Small intestine (tissue), 7 donors: ENCODE results near the gene ICOSLG. TPM values are rescaled to one million over a fixed set of nuclear protein-coding genes. Genes with fewer than 3 reads are reported as not detected.
"Not testable (repeated sequence)": the region's sequence is repeated elsewhere in the genome, so short reads cannot be mapped to it uniquely, and the experiment has no call there.

Experiments used
- DNase-seq, 2 donors: peaks; one replicate each; pipeline versions ENCODE4 v3.0.0 to v3.0.0-alpha.2; 2013
- FAIRE-seq: peaks from 2 replicates; lab custom pipeline; 2012; peaks lifted over from hg19 to GRCh38; lab: Jason Lieb, UNC
- H3K27ac ChIP-seq, 3 donors: one replicate each; pipeline ENCODE4 v1.5.1; 2013; ENCODE audit warnings: low read length in 2 of 3, mild to moderate bottlenecking in 2 of 3, control low read depth in 1 of 3, inconsistent platforms in 1 of 3, low read depth in 1 of 3, moderate library complexity in 1 of 3
- H3K27me3 ChIP-seq, 3 donors: one replicate each; pipeline ENCODE4 v1.6.1; 2013; ENCODE audit warnings: low read length in 3 of 3, inconsistent platforms in 1 of 3; ENCODE audit not compliant: control insufficient read depth in 3 of 3, insufficient read depth in 3 of 3
- H3K36me3 ChIP-seq, 3 donors: one replicate each; pipeline ENCODE4 v1.6.1; 2013; ENCODE audit warnings: low read length in 3 of 3, inconsistent platforms in 1 of 3, low read depth in 1 of 3, mild to moderate bottlenecking in 1 of 3, moderate library complexity in 1 of 3; ENCODE audit not compliant: control insufficient read depth in 3 of 3, insufficient read depth in 2 of 3
- H3K4me1 ChIP-seq, 3 donors: one replicate each; pipeline ENCODE4 v1.6.1; 2013; ENCODE audit warnings: low read length in 2 of 3, inconsistent platforms in 1 of 3, low read depth in 1 of 3, mild to moderate bottlenecking in 1 of 3, moderate library complexity in 1 of 3; ENCODE audit not compliant: control insufficient read depth in 3 of 3, insufficient read depth in 2 of 3
- H3K4me3 ChIP-seq, 3 donors: one replicate each; pipeline ENCODE4 v1.5.1; 2013; ENCODE audit warnings: low read length in 3 of 3, control low read depth in 1 of 3, inconsistent platforms in 1 of 3, low read depth in 1 of 3, mild to moderate bottlenecking in 1 of 3, moderate library complexity in 1 of 3
- H3K9me3 ChIP-seq, 2 donors: one replicate each; pipeline ENCODE4 v1.6.1; 2013; ENCODE audit warnings: low read depth in 1 of 2, low read length in 1 of 2; ENCODE audit not compliant: control insufficient read depth in 2 of 2, insufficient read depth in 1 of 2
- WGBS, 3 donors: extraction: QIAGEN DNeasy Blood & Tissue Kit; methylation state at CpG; one replicate each; pipeline ENCODE4 v1.1.7; 2013; 5-methylcytosine and 5-hydroxymethylcytosine counted together
- polyA plus RNA-seq, 4 donors: library from polyadenylated mRNA; stranded (reverse) in 3 of 4; unstranded in 1 of 4; fragments of 200-250 nt in 3 of 4; fragments of 120-200 nt in 1 of 4; gene quantifications; one replicate each; pipeline versions ENCODE4 v1.2.1 to v1.2.3, GENCODE V29; 2013
- donor health status: healthy with polysubstance abuse.
- donor health status: control.
- donor health status: control.
- donor health status: Bipolar disorder and iron deficiency.
- donor health status: healthy.

The ICOSLG gene
- polyA plus RNA-seq, 4 donors: 0.89 to 3.3 (median 2.9) TPM

GRCh38 chr21:44199997-44200396, 40.7 kb downstream of the ICOSLG start:
- H3K36me3 ChIP-seq, H3K27ac ChIP-seq, H3K9me3 ChIP-seq, H3K4me3 ChIP-seq, H3K27me3 ChIP-seq, H3K4me1 ChIP-seq, DNase-seq, FAIRE-seq: not testable (repeated sequence)
- WGBS, 3 donors: 88 to 90% (median 90%) methylated on average over 11 of the region's 11 CpGs

- H3K4me1 ChIP-seq: no peaks in the 10 kb centered on the region
- FAIRE-seq: no peak
- peak in 1 of 2 donors; percentile 13 for DNase-seq
- no peaks in the 10 kb centered on the region for H3K36me3 ChIP-seq
- H3K4me3 ChIP-seq: no peak overlapping the region
- no peaks in the 10 kb centered on the region for H3K27me3 ChIP-seq
- no peaks in the 10 kb centered on the region for H3K9me3 ChIP-seq
- 73 to 77% (median 75%) methylated on average over 15 of the region's 15 CpGs for WGBS, 3 donors
- no peak overlapping the region for H3K27ac ChIP-seq
Observed at GRCh38 chr21:44199448-44199847, 41.3 kb downstream of the ICOSLG start.

- not testable (repeated sequence) for FAIRE-seq
Observed at GRCh38 chr21:44197156-44197516, 43.6 kb downstream of the ICOSLG start.

GRCh38 chr21:44196212-44197155, 44.3 kb downstream of the ICOSLG start:
- WGBS, 3 donors: 96% methylated on average over 10 of the region's 22 CpGs; no CpG with 5 or more reads in 2 of the 3 donors
- H3K9me3 ChIP-seq, FAIRE-seq, H3K36me3 ChIP-seq, H3K27me3 ChIP-seq, H3K4me3 ChIP-seq, H3K4me1 ChIP-seq, H3K27ac ChIP-seq: not testable (repeated sequence)
- DNase-seq: peak in 1 of 2 donors; percentile 7

More at GRCh38 chr21:44197156-44197516, 43.6 kb downstream of the ICOSLG start:
- not testable (repeated sequence) for H3K4me3 ChIP-seq, H3K27ac ChIP-seq, DNase-seq, H3K9me3 ChIP-seq, H3K4me1 ChIP-seq, H3K36me3 ChIP-seq, H3K27me3 ChIP-seq
- WGBS, 3 donors: 85 to 98% (median 97%) methylated on average over 9 to 14 of the region's 21 CpGs

GRCh38 chr21:44194888-44195287, 45.9 kb downstream of the ICOSLG start:
- not testable (repeated sequence) for H3K9me3 ChIP-seq, H3K4me1 ChIP-seq, DNase-seq, H3K36me3 ChIP-seq, H3K4me3 ChIP-seq, FAIRE-seq, H3K27ac ChIP-seq, H3K27me3 ChIP-seq
- WGBS, 3 donors: 35 to 80% methylated on average over 2 of the region's 9 CpGs; no CpG with 5 or more reads in 1 of the 3 donors

GRCh38 chr21:44194451-44194850, 46.3 kb downstream of the ICOSLG start:
- H3K27ac ChIP-seq, DNase-seq, H3K9me3 ChIP-seq, H3K4me1 ChIP-seq, H3K27me3 ChIP-seq, H3K36me3 ChIP-seq, H3K4me3 ChIP-seq, FAIRE-seq: not testable (repeated sequence)
- no CpG with 5 or more reads among the region's 9 CpGs for WGBS, 3 donors

- not testable (repeated sequence) for H3K27ac ChIP-seq, H3K9me3 ChIP-seq, H3K4me3 ChIP-seq, H3K36me3 ChIP-seq, H3K4me1 ChIP-seq, FAIRE-seq, DNase-seq, H3K27me3 ChIP-seq
- WGBS, 3 donors: 20 to 48% methylated on average over 1 to 2 of the region's 5 CpGs; no CpG with 5 or more reads in 1 of the 3 donors
Observed at GRCh38 chr21:44193108-44193507, 47.6 kb downstream of the ICOSLG start.

- not testable (repeated sequence) for FAIRE-seq, DNase-seq
- peak overlapping the region in 1 of 3 donors; percentile 72 for H3K27ac ChIP-seq
Observed at GRCh38 chr21:44190349-44191271, 50.1 kb downstream of the ICOSLG start.

More at GRCh38 chr21:44190349-44191271, 50.1 kb downstream of the ICOSLG start:
- H3K9me3 ChIP-seq, H3K4me1 ChIP-seq, H3K36me3 ChIP-seq, H3K27me3 ChIP-seq, H3K4me3 ChIP-seq: not testable (repeated sequence)
- 88 to 91% (median 88%) methylated on average over 6 to 12 of the region's 12 CpGs for WGBS, 3 donors
